ENCODE data around the gene SLC35A2.

SLC35A2 gene

GRCh38 chrX:48911412-48912182 is at the start of gene SLC35A2:
Gene SLC35A2, minus strand, starts transcription at chrX:48911646. Its CDS starts 10 bp downstream, at chrX:48911636.
- no peak for DNase-seq (ENCODE audit: low read depth)
- H3K4me3 ChIP-seq (ENCODE audit: low read depth, low read length), result peak within 1 kb of the TSS; percentile 76

- DNase-seq (ENCODE audit: low read depth), result no peak
- no peak overlapping the region for H3K4me3 ChIP-seq (ENCODE audit: low read depth, low read length)
These were observed 48.8 kb upstream of the SLC35A2 start for GRCh38 chrX:48960291-48960690.

- DNase-seq (ENCODE audit: low read depth), result no peak
- peak overlapping the region; percentile 51 for H3K4me3 ChIP-seq (ENCODE audit: low read depth, low read length)
These were observed 47.2 kb upstream of the SLC35A2 start for GRCh38 chrX:48958635-48959094.

GRCh38 chrX:48957827-48958634 is 46.6 kb upstream of the SLC35A2 start:
- peak overlapping the region; percentile 51 for H3K4me3 ChIP-seq (ENCODE audit: low read depth, low read length)
- DNase-seq (ENCODE audit: low read depth), result peak; percentile 94

GRCh38 chrX:48957477-48957826 is 46.0 kb upstream of the SLC35A2 start, which contains the start of gene OTUD5:
Gene OTUD5, minus strand, starts transcription at chrX:48957607. Its CDS starts 37 bp downstream, at chrX:48957570.
- H3K4me3 ChIP-seq (ENCODE audit: low read depth, low read length), result peak within 1 kb of the TSS; percentile 51
- DNase-seq (ENCODE audit: low read depth), result no peak

GRCh38 chrX:48956728-48957414 is 45.4 kb upstream of the SLC35A2 start:
- DNase-seq (ENCODE audit: low read depth), result no peak
- H3K4me3 ChIP-seq (ENCODE audit: low read depth, low read length), result peak overlapping the region; percentile 51

- no peak for DNase-seq (ENCODE audit: low read depth)
- H3K4me3 ChIP-seq (ENCODE audit: low read depth, low read length), result no peak overlapping the region
These were observed 37.1 kb upstream of the SLC35A2 start for GRCh38 chrX:48948589-48948988.

GRCh38 chrX:48945517-48946348 is 34.3 kb upstream of the SLC35A2 start:
- no peak for DNase-seq (ENCODE audit: low read depth)
- H3K4me3 ChIP-seq (ENCODE audit: low read depth, low read length), result no peak overlapping the region

GRCh38 chrX:48942895-48943294 is 31.4 kb upstream of the SLC35A2 start:
- no peak for DNase-seq (ENCODE audit: low read depth)

GRCh38 chrX:48940404-48940955 is 29.0 kb upstream of the SLC35A2 start:
- H3K4me3 ChIP-seq (ENCODE audit: low read depth, low read length), result no peak overlapping the region
- DNase-seq (ENCODE audit: low read depth), result no peak

More at GRCh38 chrX:48942895-48943294, 31.4 kb upstream of the SLC35A2 start:
- H3K4me3 ChIP-seq (ENCODE audit: low read depth, low read length), result no peak overlapping the region

GRCh38 chrX:48939524-48940228 is 28.2 kb upstream of the SLC35A2 start:
- DNase-seq (ENCODE audit: low read depth), result no peak
- no peak overlapping the region for H3K4me3 ChIP-seq (ENCODE audit: low read depth, low read length)

- H3K4me3 ChIP-seq (ENCODE audit: low read depth, low read length), result no peak overlapping the region
- DNase-seq (ENCODE audit: low read depth), result no peak
These were observed 27.4 kb upstream of the SLC35A2 start for GRCh38 chrX:48938721-48939425.

GRCh38 chrX:48937054-48937907 is 25.8 kb upstream of the SLC35A2 start:
- no peak overlapping the region for H3K4me3 ChIP-seq (ENCODE audit: low read depth, low read length)
- no peak for DNase-seq (ENCODE audit: low read depth)

GRCh38 chrX:48936429-48937053 is 25.1 kb upstream of the SLC35A2 start:
- no peak overlapping the region for H3K4me3 ChIP-seq (ENCODE audit: low read depth, low read length)
- DNase-seq (ENCODE audit: low read depth), result no peak

- no peak for DNase-seq (ENCODE audit: low read depth)
- H3K4me3 ChIP-seq (ENCODE audit: low read depth, low read length), result no peak overlapping the region
These were observed 23.8 kb upstream of the SLC35A2 start for GRCh38 chrX:48935301-48935670.

GRCh38 chrX:48934581-48935300 is 23.3 kb upstream of the SLC35A2 start:
- H3K4me3 ChIP-seq (ENCODE audit: low read depth, low read length), result no peak overlapping the region
- DNase-seq (ENCODE audit: low read depth), result no peak

All from skeletal muscle cell (primary cell).